Ovary (tissue), 3 donors: ENCODE data around the gene SPATA16.
"Not testable (repeated sequence)": the region's sequence is repeated elsewhere in the genome, so short reads cannot be mapped to it uniquely, and the experiment has no call there.

Experiments
- POLR2A ChIP-seq: fragments of 450-650 bp; IDR thresholded peaks from one replicate; pipeline ENCODE4 v1.6.1; 2017; ENCODE audit warnings: antibody characterized with exemption, mild to moderate bottlenecking, moderate library complexity
- TF ChIP-seq, protein P1 (sequence below), 3 donors: fragments of 450-650 bp in 2 of 3; fragments of 200-600 bp in 1 of 3; IDR thresholded peaks; one replicate each; pipeline versions ENCODE4 v1.5.1 to v1.8.0; 2016 to 2022; ENCODE audit warnings: antibody characterized with exemption in 3 of 3, mild to moderate bottlenecking in 1 of 3
- donor health status: DM: no; HTN: no; CAD: no.

DNA sequence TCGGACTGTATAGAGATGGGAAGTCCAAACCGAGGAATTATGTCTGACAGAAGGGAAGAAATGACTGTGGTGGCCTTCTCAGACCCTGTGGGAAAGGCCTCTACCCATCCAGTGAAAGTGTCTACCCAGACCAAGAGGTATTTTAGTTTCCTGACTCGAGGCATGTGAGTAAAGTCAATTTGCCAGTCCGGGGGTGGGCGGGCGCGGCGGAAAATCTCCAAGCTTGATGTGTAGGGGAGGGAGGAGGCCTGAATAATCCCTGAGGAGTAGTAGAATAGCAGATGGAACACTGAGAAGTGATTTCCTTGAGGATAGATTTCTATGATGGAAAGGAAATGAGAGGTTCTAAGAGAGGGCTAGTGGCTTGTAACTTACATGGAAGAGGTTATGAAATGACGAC, 15.5 kb upstream of the SPATA16 start:
- TF ChIP-seq, protein P1, sequence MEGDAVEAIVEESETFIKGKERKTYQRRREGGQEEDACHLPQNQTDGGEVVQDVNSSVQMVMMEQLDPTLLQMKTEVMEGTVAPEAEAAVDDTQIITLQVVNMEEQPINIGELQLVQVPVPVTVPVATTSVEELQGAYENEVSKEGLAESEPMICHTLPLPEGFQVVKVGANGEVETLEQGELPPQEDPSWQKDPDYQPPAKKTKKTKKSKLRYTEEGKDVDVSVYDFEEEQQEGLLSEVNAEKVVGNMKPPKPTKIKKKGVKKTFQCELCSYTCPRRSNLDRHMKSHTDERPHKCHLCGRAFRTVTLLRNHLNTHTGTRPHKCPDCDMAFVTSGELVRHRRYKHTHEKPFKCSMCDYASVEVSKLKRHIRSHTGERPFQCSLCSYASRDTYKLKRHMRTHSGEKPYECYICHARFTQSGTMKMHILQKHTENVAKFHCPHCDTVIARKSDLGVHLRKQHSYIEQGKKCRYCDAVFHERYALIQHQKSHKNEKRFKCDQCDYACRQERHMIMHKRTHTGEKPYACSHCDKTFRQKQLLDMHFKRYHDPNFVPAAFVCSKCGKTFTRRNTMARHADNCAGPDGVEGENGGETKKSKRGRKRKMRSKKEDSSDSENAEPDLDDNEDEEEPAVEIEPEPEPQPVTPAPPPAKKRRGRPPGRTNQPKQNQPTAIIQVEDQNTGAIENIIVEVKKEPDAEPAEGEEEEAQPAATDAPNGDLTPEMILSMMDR (IDR thresholded peaks at IDR 0.05) = not testable (repeated sequence)
- TF ChIP-seq POLR2A = not testable (repeated sequence)
